ACHN (cell line): ENCODE results near the gene LIAS.
"Not testable (repeated sequence)": the region's sequence is repeated elsewhere in the genome, so short reads cannot be mapped to it uniquely, and the experiment has no call there.

Source experiments
- DNase-seq: peaks from one replicate; pipeline ENCODE4 v3.0.0-alpha.2; 2015
- in situ Hi-C: cut with HindIII; loops from 2 replicates; pipeline ENCODE4 v1.10.0; 2017; ENCODE audit warnings: low sequenced_read_pairs, low pct_ligation_motif_present, low pct_unique_long_range_greater_than_20kb

The LIAS gene

GRCh38 chr4:39490322-39490721, 31.5 kb downstream of the LIAS start:
- in situ Hi-C loops = no loop called here
- no peak for DNase-seq

DNA sequence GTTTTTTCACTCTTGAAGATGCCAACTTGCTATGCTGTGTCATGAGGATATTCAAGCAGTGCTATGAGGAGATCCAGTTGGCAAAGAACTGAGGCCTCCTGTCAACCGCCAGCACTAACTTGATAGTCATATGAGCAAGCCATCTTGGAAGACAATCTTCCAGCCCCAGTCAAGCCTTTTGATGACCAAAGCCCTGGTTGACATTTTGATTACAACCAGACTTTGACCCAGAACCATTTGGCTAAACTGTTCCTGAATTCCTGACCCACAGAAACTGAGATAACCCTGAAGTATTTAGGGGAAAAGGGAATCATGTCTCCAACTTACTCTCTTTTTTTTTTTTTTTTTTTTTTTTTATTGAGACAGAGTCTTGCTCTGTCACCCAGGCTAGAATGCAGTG, 35.5 kb downstream of the LIAS start:
- in situ Hi-C loops = no loop called here

DNA sequence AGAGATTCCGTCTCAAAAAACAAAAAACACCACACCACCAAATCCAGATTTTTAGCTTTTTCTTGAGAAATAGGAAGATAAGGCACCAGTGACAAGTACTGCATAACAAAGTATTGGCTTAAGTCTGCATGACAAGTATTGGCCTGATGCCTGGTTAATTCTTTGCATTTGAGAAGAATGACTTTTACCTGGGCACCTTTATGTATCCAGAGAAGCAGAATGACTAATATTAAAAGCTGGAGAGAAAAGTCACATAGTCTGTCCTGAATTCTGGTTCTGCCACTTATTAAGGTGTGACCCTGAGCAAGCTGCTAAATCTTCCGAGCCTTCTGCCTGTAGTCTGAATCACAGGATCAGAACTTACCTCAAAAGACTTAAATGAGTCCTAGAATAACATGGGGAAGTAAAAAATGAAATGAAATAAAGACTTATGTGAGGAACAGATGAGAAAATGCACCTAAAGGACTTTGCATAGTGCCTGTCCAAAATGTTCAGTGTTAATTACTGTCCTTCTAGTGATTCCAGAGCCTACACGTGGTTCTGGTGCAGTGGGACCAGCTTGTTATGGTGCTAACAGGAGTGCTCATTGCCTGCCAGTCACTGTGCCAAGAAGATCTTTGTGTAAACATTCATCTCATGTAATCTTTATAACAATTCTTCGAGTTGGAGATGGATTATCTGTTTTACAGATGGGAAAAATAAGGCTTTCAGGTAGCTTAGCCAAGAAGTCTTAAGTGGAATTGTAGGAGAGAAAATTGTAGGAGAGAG, 36.8 kb downstream of the LIAS start:
- in situ Hi-C loops = no loop called here
- no peak for DNase-seq

More for the DNA sequence above, 35.5 kb downstream of the LIAS start:
- no peak for DNase-seq

GRCh38 chr4:39497909-39498726, 39.3 kb downstream of the LIAS start:
- in situ Hi-C loops = no loop called here
- DNase-seq = no peak

- no peak for DNase-seq
- in situ Hi-C loops = no loop called here
These were observed 39.8 kb downstream of the LIAS start for GRCh38 chr4:39498727-39499020.

DNA sequence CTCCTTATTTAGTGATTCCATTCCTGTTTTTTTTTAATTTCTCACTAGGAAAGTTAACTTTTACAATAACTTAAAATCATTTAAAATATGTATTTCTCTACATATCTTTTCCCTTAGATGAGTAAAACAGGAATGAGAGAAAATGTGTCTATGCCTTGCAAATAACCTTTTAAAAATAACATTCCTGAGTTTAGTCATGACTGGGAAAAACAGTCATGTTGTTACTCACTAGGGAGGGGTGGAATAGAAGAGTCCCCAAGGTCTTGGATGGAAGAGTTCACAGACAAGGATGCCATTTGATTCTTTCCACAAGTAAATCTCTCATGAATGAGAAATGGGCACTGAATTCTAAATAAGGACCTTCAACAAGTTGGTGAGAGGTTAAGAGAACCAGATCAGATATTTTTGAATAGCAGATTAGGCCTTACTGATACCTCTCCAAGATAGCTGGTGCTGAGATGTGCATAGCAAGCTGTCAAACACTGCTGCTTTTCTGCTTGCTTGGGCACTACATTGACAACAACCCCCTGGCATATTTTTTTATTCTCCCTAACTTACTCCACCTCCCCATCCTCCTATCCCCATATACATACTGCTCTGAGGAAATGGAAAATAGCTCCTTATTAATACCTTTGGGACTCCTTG, 43.3 kb downstream of the LIAS start:
- DNase-seq = no peak
- in situ Hi-C loops = no loop called here

DNA sequence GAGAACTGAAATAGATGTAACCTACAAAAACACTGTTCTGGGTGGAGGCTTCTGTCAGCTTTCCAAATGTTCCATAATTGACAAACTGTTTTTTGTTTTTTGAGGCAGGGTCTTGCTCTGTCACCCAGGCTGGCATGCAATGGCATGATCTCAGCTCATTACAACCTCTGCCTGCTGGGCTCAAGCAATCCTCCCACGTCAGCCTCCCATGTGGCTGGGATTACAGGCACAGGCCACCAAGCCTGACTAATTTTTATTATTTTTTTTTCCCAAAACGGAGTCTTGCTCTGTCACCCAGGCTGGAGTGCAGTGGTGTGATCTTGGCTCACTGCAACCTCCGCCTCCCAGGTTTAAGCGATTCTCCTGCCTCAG, 43.8 kb downstream of the LIAS start:
- DNase-seq, in situ Hi-C loops: not testable (repeated sequence)

- in situ Hi-C loops = no loop called here
- no peak for DNase-seq
These were observed 45.7 kb downstream of the LIAS start for GRCh38 chr4:39504538-39504937.

- DNase-seq = peak; percentile 43
- in situ Hi-C loops = no loop called here
These were observed 46.7 kb downstream of the LIAS start for GRCh38 chr4:39505581-39505980.

GRCh38 chr4:39510348-39510929, 51.6 kb downstream of the LIAS start:
- in situ Hi-C loops = no loop called here
- no peak for DNase-seq

- in situ Hi-C loops, DNase-seq: not testable (repeated sequence)
These were observed 55.4 kb downstream of the LIAS start for GRCh38 chr4:39514266-39514665.

- DNase-seq = peak; percentile 57
- in situ Hi-C loops = no loop called here
These were observed 56.1 kb downstream of the LIAS start for GRCh38 chr4:39514888-39515401.

GRCh38 chr4:39515669-39516401, 57.0 kb downstream of the LIAS start:
- DNase-seq, in situ Hi-C loops: not testable (repeated sequence)

DNA sequence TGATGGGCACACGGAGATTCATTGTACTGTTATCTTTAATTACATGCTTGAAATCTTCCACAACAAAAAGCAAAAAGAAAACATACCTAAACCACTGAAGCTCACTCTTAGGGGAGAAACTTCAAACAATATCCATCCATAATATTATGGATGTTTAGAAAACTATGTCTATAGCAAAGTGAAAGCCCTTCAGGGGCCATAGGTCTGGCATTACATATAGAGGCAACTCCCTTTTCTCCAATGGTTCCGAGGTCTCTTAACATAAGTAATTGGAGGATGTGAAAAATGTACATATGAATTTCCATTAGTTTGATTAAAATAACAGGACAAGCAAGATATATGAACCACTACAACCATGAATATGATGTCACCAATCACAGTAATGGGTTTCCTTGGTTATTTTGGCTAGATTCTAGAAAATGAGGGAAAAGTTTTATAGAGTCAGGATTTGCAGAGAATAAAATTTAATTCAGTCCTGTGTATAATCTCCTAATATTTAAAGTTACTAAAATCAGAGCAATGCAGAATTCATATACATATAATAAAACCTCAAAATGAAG, 57.6 kb downstream of the LIAS start:
- in situ Hi-C loops = no loop called here

GRCh38 chr4:39518484-39518883, 59.6 kb downstream of the LIAS start:
- DNase-seq = no peak
- in situ Hi-C loops = no loop called here

More for the DNA sequence above, 57.6 kb downstream of the LIAS start:
- no peak for DNase-seq

DNA sequence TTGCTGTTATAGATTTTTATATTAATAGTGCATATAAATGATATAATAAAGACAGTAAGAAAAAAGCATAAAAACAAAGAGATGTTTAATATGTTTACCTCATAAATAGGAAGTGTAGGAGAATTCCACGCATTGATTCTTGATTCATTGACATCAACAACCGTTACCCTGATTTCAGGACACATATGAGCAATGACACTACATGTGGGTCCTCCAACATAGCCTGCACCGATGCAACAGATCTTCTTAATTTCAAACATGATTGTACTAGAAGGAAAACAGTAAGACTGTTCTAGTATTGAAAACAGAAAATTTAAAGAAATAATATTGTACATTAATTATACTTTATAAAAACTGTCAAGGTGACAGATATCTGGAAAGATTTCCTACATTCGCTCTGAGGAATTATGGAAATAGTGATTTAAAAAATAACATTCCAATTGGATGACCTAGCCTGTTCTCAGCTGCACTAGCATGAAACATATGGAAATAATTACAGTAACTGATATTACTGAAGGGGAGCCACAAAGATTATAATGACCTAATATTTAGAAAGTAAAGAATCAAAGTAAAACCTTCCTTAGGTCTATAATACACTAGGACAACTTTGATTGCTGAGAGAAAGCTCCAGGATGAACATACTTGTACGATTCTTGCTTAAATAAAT, 62.5 kb downstream of the LIAS start:
- in situ Hi-C loops = no loop called here
- DNase-seq = no peak

GRCh38 chr4:39522068-39522467, 63.2 kb downstream of the LIAS start:
- in situ Hi-C loops = no loop called here
- no peak for DNase-seq
